GM18517 (cell line): Measurements from ENCODE around the gene CA12.

Source experiments
- ATAC-seq: cut with Tn5 transposase; IDR thresholded peaks from one replicate; pipeline ENCODE4 v1.9.1; 2021; ENCODE audit warnings: mild to moderate bottlenecking, moderate library complexity; ENCODE audit not compliant: unreplicated experiment

Gene CA12

DNA sequence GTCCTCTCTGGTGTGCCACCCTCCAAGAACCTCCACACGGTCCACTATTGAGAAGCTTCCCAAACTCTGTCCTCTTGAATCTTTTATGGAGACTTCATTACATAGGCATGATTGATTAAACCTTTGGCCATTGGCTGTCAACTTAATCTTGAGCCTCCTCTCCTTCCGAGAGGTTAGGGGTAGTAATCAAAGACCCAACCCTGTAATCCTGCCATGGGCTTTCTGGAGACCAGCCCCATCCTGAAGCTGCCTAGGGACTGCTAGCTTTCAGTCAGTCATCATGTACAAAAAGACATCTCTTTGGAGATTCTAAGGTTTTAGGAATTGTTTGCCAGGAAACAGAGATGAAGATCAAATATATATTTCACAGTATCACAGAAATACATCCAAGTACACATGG lies 67.2 kb downstream of the CA12 start:
- ATAC-seq, result no peak

DNA sequence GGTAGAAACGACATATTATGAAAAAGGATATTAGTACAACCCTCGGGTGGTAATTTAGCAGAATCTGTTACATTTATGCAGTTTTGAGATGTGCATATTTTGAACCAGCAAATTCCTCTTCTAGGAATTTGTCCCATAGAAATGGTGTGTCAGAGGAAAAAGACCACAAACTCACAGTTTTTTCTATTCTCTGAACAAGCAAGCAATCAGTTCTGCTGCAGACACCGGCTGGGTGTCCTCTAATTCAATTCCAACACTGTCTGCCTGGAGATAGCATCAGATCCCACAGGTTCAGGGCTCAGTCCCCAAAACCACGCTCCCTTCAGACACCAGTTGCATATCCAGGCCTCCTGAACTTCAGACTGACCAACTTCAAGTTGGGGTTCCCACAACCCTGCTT lies 67.8 kb downstream of the CA12 start:
- no peak for ATAC-seq

DNA sequence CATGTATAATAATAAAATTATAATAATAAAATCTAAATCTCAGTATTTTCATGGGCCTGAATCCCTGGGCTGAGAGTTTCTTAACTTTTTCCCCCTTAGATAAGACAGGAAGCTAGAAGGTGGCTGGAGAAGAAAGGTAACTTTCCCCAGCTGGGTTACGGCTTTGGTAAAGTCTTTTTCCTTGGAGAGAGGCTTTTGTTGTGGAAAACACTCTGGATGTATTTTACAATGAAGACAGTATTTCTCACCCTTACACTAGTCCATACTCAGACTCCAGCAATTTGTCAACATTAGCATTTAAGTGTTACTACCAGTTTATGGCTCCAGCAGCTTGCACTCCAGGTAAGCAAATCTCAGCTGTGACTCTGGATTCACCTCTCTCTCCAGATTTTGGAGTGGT lies 69.4 kb downstream of the CA12 start:
- no peak for ATAC-seq

DNA sequence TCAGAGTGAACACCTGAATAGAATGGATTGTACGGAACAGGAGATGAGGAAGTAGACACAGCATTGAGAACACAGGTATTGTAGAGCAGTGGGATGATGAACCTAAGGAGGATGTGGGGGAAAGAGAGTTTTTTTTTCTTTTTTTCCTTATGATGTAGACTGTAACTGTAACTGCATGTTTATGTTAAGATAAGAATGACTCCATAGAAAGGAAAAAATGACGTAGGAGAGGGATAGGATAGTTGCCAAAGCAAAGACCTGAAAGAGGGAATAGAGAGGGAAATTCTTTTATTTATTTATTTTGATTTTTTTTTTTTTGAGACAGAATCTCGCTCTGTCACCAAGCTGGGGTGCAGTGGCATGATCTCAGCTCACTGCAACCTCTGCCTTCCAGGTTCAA lies 71.0 kb downstream of the CA12 start:
- no peak for ATAC-seq

- ATAC-seq, result no peak
These were observed 72.7 kb downstream of the CA12 start for GRCh38 chr15:63308947-63309346.

- ATAC-seq, result no peak
These were observed 73.2 kb downstream of the CA12 start for GRCh38 chr15:63308491-63308890.

DNA sequence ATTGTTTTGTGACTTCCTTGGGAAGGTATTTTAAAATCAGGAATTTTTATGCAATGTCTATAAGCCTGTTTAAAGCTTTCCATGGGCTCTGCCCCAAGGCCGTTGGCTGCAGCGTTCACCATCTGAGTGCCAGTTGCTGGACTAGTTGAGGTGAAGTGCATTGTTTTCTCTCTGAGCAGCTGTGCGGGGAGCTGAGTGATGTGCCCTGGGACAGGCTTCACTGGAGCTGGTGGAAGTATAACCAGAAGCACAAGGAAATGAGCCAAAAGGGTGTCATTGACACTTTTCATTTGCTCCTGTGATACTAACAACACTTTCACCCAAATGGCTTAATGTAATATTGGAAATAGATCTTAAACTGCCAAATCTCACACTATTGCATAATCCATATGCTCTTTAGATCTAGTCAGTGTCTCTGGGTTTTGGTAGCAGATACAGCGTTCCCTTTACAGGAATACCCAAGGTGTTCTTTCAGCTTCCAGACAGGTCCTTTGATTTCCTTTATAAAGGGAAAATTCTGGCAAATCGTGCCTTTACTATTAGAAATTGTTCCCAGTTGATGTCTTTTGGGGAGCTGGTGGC lies 75.1 kb downstream of the CA12 start:
- no peak for ATAC-seq

- no peak for ATAC-seq
These were observed 76.4 kb downstream of the CA12 start for GRCh38 chr15:63305260-63305659.

DNA sequence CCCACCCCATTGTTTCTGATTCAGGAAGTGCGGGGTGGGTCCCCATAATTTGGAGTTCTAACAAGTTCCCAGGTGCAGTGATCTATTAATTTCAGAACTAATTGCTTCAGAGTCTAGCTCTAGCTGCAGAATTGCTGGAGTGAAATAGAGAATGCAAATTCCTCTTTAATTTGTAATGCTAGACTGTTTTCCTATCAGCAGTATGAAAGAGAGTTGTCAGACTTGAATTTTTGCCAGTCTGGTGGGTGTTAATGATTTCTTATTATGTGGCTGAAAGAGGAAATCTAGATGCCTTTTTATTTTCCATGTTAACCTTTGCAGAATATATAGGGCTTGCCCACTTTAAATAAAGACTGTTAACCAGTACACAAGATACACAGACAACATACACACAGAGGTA lies 80.6 kb downstream of the CA12 start:
- no peak for ATAC-seq

DNA sequence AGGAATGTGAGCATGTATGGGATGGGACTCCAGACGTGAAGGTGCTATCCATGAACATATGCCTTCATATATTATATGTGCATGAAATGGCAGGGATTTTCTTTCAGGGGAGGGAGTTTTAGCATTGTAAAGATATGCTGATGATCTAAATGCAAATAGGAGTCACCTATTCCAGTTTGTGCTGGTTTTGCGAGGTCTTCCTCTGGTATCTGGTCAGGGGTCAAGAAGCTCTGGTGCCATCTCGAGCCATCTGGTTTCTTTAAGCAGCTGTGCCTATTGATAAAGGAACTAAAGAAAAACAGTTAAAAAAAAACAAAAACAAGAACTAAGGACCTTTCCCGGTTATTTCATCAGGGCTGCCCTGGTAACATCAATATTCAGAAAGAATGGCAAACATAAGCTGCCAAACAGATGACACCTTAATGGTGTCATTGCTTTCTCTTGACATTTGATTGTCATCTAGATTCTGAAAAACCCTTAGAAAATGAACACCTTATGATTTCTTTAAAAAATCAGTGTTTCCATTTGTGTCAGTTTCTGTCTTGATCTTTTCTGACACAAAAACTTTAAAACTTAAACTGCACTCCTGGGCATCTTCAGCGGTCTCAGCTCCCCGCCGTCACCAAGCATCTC lies 81.6 kb downstream of the CA12 start:
- ATAC-seq, result no peak

DNA sequence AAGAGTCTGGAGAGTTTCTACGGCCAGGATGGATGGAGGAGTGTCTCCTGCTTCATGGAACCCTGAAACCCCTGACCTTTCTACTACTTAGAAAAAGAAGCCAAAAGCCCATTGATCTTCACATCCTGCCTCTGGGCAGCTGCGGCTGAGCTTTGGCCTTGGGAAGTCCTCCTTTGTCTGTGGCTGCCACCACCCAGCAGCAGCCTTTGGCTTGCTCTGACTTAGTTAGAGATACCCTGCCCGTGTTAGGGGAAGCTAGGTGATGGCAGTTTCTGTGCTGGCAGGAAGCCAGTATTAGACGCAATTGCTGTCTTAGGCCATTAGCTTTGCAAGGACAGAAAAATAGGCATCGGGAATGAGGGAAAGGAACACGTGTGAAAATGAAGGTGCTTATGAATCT lies 85.5 kb downstream of the CA12 start:
- no peak for ATAC-seq

GRCh38 chr15:63295341-63295740 lies 86.3 kb downstream of the CA12 start:
- ATAC-seq, result no peak

DNA sequence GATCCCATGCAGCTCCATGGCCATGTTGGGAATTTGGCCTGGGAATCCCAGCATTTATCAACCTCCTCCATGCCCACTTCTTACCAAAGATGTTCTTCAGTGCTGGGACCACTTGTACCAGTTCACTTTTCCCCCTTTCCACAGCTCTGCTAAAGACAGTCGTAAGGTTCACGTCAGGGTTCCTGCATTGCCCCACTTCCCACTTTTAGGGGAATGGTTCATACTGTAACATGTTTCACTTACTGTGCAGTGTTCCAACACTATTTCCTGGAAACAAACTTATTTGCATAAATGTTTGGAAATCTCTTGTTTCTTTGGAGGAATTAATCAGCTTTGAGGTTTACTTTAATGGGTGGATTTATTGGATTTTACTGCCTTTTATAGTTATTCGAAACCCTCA lies 87.3 kb downstream of the CA12 start:
- no peak for ATAC-seq

GRCh38 chr15:63292771-63293170 lies 88.9 kb downstream of the CA12 start:
- no peak for ATAC-seq

DNA sequence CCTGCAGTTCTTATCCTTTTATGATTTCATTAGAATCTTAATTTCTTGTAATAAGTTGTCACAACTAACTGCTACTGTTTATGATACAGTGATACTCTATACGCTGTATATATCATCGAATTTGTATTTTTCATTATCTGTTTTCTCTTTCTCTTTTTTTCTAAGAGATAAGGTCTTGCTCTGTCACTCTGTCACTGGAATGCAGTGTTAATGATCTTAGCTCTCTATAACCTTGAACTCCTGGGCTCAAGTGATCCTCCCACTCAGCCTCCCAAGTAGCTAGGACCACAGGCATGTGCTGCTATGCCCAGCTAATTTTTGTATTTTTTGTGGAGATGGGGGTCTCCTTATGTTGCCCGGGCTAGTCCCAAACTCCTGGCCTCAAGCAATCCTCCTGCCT lies 89.4 kb downstream of the CA12 start:
- no peak for ATAC-seq

DNA sequence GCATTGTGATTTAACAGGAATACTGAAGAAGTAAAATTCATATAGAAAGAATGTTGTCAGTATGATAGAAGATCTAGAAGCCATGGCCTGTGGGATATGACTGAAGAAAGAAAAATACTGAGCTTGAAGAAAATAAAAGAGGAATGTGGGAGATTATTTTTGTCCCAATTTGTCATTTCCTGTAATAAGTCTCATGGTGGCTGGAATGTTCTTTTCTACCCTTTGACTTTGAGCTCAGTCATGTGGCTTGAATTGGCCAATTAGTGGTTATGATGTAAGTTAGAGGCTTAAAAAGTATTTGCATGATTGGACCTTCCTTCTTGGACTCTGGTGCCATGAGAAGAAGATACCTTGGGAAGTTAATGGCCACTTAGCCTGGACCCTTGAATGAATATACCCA lies 90.1 kb downstream of the CA12 start:
- ATAC-seq, result no peak

GRCh38 chr15:63288778-63289378 lies 92.8 kb downstream of the CA12 start:
- ATAC-seq, result no peak

- no peak for ATAC-seq
These were observed 93.3 kb downstream of the CA12 start for GRCh38 chr15:63288342-63288741.

DNA sequence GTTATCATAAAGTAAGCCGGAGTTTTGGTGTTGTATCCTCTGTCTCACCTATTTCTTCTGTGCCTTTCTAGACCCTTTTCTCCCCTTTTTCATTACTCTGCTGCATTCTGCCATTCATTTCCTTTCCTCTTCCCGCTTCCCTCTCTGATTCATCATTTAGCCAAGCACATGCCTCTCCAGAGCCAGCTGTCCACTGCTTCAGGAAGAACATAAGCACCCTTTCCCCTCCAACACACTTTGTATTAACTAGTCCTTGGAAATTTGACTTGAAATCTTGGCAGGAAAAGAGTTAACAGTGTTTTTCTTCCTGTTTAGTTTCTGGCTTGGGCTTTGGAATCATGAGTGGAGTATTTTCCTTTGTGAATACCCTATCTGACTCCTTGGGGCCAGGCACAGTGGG lies 94.5 kb downstream of the CA12 start:
- no peak for ATAC-seq

- ATAC-seq, result no peak
These were observed 97.3 kb downstream of the CA12 start for GRCh38 chr15:63284335-63284734.

GRCh38 chr15:63283126-63283525 lies 98.5 kb downstream of the CA12 start:
- ATAC-seq, result no peak

DNA sequence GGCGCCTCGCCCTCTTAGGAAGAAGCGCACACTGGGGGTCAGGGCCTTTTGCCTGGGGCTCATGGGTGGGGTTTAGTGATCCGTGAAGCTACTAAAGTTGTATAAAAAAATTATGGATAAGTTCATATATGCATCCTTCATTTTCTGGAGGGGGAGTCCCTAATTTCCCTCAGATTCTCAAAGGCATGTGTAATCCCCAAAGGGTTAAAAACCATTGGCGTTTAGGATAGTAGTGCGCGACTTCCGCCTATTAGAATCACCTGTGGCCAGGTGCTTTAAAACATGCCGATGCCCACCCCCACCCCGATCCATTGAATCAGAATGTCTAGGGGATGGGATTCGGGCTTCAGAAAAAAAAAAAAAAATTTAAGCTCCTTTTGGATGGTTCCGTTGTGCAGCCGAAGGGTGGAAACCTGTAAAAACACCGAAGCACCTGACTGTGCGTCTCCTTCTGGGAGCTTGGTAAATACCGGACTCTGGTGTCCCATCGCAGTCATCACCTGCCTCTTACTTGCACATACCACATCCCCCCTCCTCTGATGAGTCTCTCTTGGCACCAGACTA lies 103.7 kb downstream of the CA12 start:
- no peak for ATAC-seq
